Muscle of leg (tissue), 11 donors: Measurements from ENCODE around the gene MDN1. TPM values are rescaled to one million over a fixed set of nuclear protein-coding genes. Genes with fewer than 3 reads are reported as not detected.
"Not testable (repeated sequence)": the region's sequence is repeated elsewhere in the genome, so short reads cannot be mapped to it uniquely, and the experiment has no call there.

ENCODE experiments used
- DNase-seq: peaks from one replicate; pipeline ENCODE4 v3.0.0; 2013
- H3K27ac ChIP-seq: one replicate; pipeline ENCODE4 v1.5.1; 2013; ENCODE audit warnings: mild to moderate bottlenecking, low read length, control low read depth
- H3K27me3 ChIP-seq: one replicate; pipeline ENCODE4 v1.6.1; 2013; ENCODE audit warnings: low read length; ENCODE audit not compliant: control insufficient read depth, insufficient read depth
- H3K36me3 ChIP-seq: one replicate; pipeline ENCODE4 v1.6.1; 2013; ENCODE audit warnings: low read length; ENCODE audit not compliant: control insufficient read depth, insufficient read depth
- H3K4me1 ChIP-seq: one replicate; pipeline ENCODE4 v1.6.1; 2013; ENCODE audit warnings: low read length; ENCODE audit not compliant: control insufficient read depth, insufficient read depth
- H3K4me3 ChIP-seq: one replicate; pipeline ENCODE4 v1.5.1; 2013; ENCODE audit warnings: low read length, control low read depth
- H3K9me3 ChIP-seq: replicated peaks from 2 replicates; pipeline ENCODE4 v1.6.1; 2013; ENCODE audit warnings: low read depth, low read length; ENCODE audit not compliant: control insufficient read depth
- WGBS: methylation state at CpG from one replicate; pipeline ENCODE4 v1.1.5; 2013; ENCODE audit warnings: missing lambda C conversion rate; ENCODE audit not compliant: insufficient coverage; 5-methylcytosine and 5-hydroxymethylcytosine counted together
- polyA plus RNA-seq, 8 donors: library from polyadenylated mRNA; unstranded; fragments of 120-200 nt; gene quantifications; one replicate each; pipeline versions ENCODE4 v1.2.1 to v1.2.3, GENCODE V29; 2013; ENCODE audit warnings: inconsistent platforms in 1 of 8, low replicate concordance in 1 of 8; ENCODE audit not compliant: insufficient read length in 8 of 8, insufficient read depth in 1 of 8
- total RNA-seq: library from RNA; stranded (reverse); fragments of 120-200 nt; gene quantifications from one replicate; pipeline ENCODE4 v1.2.4, GENCODE V29; 2013

MDN1 gene
- total and polyA plus RNA-seq, 9 donors = 24.4 to 32.9 (median 26.3) TPM

- no peaks in the 10 kb centered on the region for H3K27me3 ChIP-seq
- 0% methylated on average over 8 of the region's 14 CpGs for WGBS
Measured at GRCh38 chr6:89818977-89819335, 638 bp downstream of the MDN1 start.

GRCh38 chr6:89817481-89817880 is 2.1 kb downstream of the MDN1 start:
- no CpG with 5 or more reads among the region's 3 CpGs for WGBS
- Histone ChIP-seq H3K27ac (no peak overlapping the region), H3K9me3 (no peaks in the 10 kb centered on the region), H3K27me3 (no peaks in the 10 kb centered on the region), H3K4me3 (no peak overlapping the region), H3K4me1 (peaks cover 19% of the 10 kb centered on the region), H3K36me3 (no peaks in the 10 kb centered on the region)
- no peak for DNase-seq

More at GRCh38 chr6:89818977-89819335, 638 bp downstream of the MDN1 start:
- Histone ChIP-seq H3K36me3 (no peaks in the 10 kb centered on the region), H3K4me1 (peaks cover 19% of the 10 kb centered on the region), H3K9me3 (no peaks in the 10 kb centered on the region), H3K27ac (peak overlapping the region; percentile 90), H3K4me3 (peak overlapping the region; percentile 89)
- DNase-seq = peak; percentile 41

GRCh38 chr6:89813422-89813821 is 6.2 kb downstream of the MDN1 start:
- not testable (repeated sequence) for H3K27ac ChIP-seq
- 88% methylated on average over 1 of the region's 3 CpGs for WGBS

GRCh38 chr6:89807581-89807980 is 12.0 kb downstream of the MDN1 start:
- WGBS = no CpG with 5 or more reads among the region's 3 CpGs
- H3K27ac ChIP-seq = no peak overlapping the region
- no peaks in the 10 kb centered on the region for H3K9me3 ChIP-seq

More at GRCh38 chr6:89813422-89813821, 6.2 kb downstream of the MDN1 start:
- H3K9me3 ChIP-seq, H3K27me3 ChIP-seq, H3K36me3 ChIP-seq, H3K4me3 ChIP-seq, H3K4me1 ChIP-seq, DNase-seq: not testable (repeated sequence)

GRCh38 chr6:89805814-89806371 is 13.7 kb downstream of the MDN1 start:
- H3K36me3 ChIP-seq = peaks cover 9% of the 10 kb centered on the region
- 83% methylated on average over 2 of the region's 6 CpGs for WGBS

More at GRCh38 chr6:89807581-89807980, 12.0 kb downstream of the MDN1 start:
- no peak for DNase-seq
- Histone ChIP-seq H3K36me3 (peaks cover 7% of the 10 kb centered on the region), H3K4me3 (no peak overlapping the region), H3K4me1 (no peaks in the 10 kb centered on the region), H3K27me3 (no peaks in the 10 kb centered on the region)

GRCh38 chr6:89803271-89803670 is 16.3 kb downstream of the MDN1 start:
- Histone ChIP-seq H3K27ac (no peak overlapping the region), H3K4me1 (no peaks in the 10 kb centered on the region), H3K27me3 (no peaks in the 10 kb centered on the region), H3K9me3 (no peaks in the 10 kb centered on the region), H3K4me3 (no peak overlapping the region), H3K36me3 (peaks cover 22% of the 10 kb centered on the region)
- WGBS = 97% methylated on average over 6 of the region's 10 CpGs
- no peak for DNase-seq

More at GRCh38 chr6:89805814-89806371, 13.7 kb downstream of the MDN1 start:
- Histone ChIP-seq H3K9me3 (no peaks in the 10 kb centered on the region), H3K27ac (no peak overlapping the region), H3K4me3 (no peak overlapping the region), H3K4me1 (no peaks in the 10 kb centered on the region), H3K27me3 (no peaks in the 10 kb centered on the region)
- no peak for DNase-seq

GRCh38 chr6:89799756-89800155 is 19.8 kb downstream of the MDN1 start:
- no peaks in the 10 kb centered on the region for H3K9me3 ChIP-seq
- no peak overlapping the region for H3K27ac ChIP-seq
- WGBS = no CpG with 5 or more reads among the region's 2 CpGs
- H3K4me1 ChIP-seq = no peaks in the 10 kb centered on the region
- peaks cover 27% of the 10 kb centered on the region for H3K36me3 ChIP-seq
- DNase-seq = no peak
- no peaks in the 10 kb centered on the region for H3K27me3 ChIP-seq
- no peak overlapping the region for H3K4me3 ChIP-seq

GRCh38 chr6:89799096-89799495 is 20.5 kb downstream of the MDN1 start:
- Histone ChIP-seq H3K9me3 (no peaks in the 10 kb centered on the region), H3K36me3 (peaks cover 27% of the 10 kb centered on the region), H3K4me1 (peaks cover 2% of the 10 kb centered on the region), H3K27me3 (no peaks in the 10 kb centered on the region), H3K4me3 (no peak overlapping the region), H3K27ac (no peak overlapping the region)
- DNase-seq = no peak
- 75% methylated on average over 7 of the region's 8 CpGs for WGBS

- Histone ChIP-seq H3K9me3 (no peaks in the 10 kb centered on the region), H3K4me3 (no peak overlapping the region), H3K4me1 (peaks cover 7% of the 10 kb centered on the region), H3K27ac (no peak overlapping the region), H3K36me3 (peaks cover 34% of the 10 kb centered on the region), H3K27me3 (no peaks in the 10 kb centered on the region)
- WGBS = no CpG with 5 or more reads among the region's 7 CpGs
- DNase-seq = no peak
Measured at GRCh38 chr6:89797317-89797716, 22.3 kb downstream of the MDN1 start.

GRCh38 chr6:89794324-89794723 is 25.3 kb downstream of the MDN1 start:
- H3K4me1 ChIP-seq = peaks cover 7% of the 10 kb centered on the region
- 100% methylated on average over 3 of the region's 6 CpGs for WGBS
- H3K9me3 ChIP-seq = no peaks in the 10 kb centered on the region
- peaks cover 33% of the 10 kb centered on the region for H3K36me3 ChIP-seq
- DNase-seq = no peak
- H3K4me3 ChIP-seq = no peak overlapping the region
- no peak overlapping the region for H3K27ac ChIP-seq
- no peaks in the 10 kb centered on the region for H3K27me3 ChIP-seq

GRCh38 chr6:89793586-89793985 is 26.0 kb downstream of the MDN1 start:
- WGBS = no CpG with 5 or more reads among the region's 3 CpGs
- DNase-seq = peak; percentile 49
- H3K4me3 ChIP-seq = no peak overlapping the region
- H3K27me3 ChIP-seq = no peaks in the 10 kb centered on the region
- H3K9me3 ChIP-seq = no peaks in the 10 kb centered on the region
- H3K36me3 ChIP-seq = peaks cover 30% of the 10 kb centered on the region
- H3K27ac ChIP-seq = peak overlapping the region; percentile 47
- H3K4me1 ChIP-seq = peaks cover 7% of the 10 kb centered on the region
